Endothelial cell of umbilical vein (primary cell): ENCODE data around the gene COQ2. TPM values are rescaled to one million over a fixed set of nuclear protein-coding genes. Genes with fewer than 3 reads are reported as not detected.

ENCODE experiments used
- BruUV-seq: library from RNA; stranded (reverse); fragments of 400-500 nt; replicated peaks from 2 replicates; lab custom pipeline; 2021; lab: Mats Ljungman, UMichigan
- CTCF ChIA-PET: fragments of 300-600, 350-600 bp; sonication (Branson Sonifier 250); formaldehyde crosslinking; loops from one replicate; lab custom pipeline; 2021; ENCODE audit warnings: antibody characterized with exemption, inconsistent platforms; lab: Charles Lee
- POLR2A ChIA-PET: fragments of 300-600, 350-600 bp; sonication (Branson Sonifier 250); formaldehyde crosslinking; loops from one replicate; lab custom pipeline; 2021; ENCODE audit warnings: antibody characterized with exemption, inconsistent platforms; lab: Charles Lee
- DNase-seq: peaks from one replicate; pipeline ENCODE4 v3.0.0-alpha.2; 2011; ENCODE audit warnings: low read depth, low spot score
- FAIRE-seq: peaks from 2 replicates; lab custom pipeline; 2011; peaks lifted over from hg19 to GRCh38; lab: Jason Lieb, UNC
- H2AFZ ChIP-seq: 2 replicates; pipeline ENCODE4 v1.6.0; 2012; ENCODE audit warnings: low read depth, low read length, control low read depth, inconsistent platforms
- H3K27ac ChIP-seq: 2 replicates; pipeline ENCODE4 v1.5.1; 2011; ENCODE audit warnings: low read depth, mild to moderate bottlenecking, control low read depth, low read length, moderate library complexity; ENCODE audit not compliant: insufficient read depth
- H3K27me3 ChIP-seq, 2 experiments: 2 replicates each; pipeline versions ENCODE4 v1.6.0 to v1.6.1; 2011; ENCODE audit warnings: low read length in 2 of 2, mixed read lengths in 1 of 2; ENCODE audit not compliant: control insufficient read depth in 2 of 2, insufficient read depth in 2 of 2
- H3K36me3 ChIP-seq, 2 experiments: 2 replicates in 1 of 2; 3 replicates in 1 of 2; pipeline ENCODE4 v1.5.1; 2011; ENCODE audit warnings: low read length in 2 of 2, mild to moderate bottlenecking in 1 of 2, moderate library complexity in 1 of 2; ENCODE audit not compliant: control insufficient read depth in 2 of 2, insufficient read depth in 2 of 2; ENCODE audit errors: extremely low read depth in 1 of 2
- H3K4me1 ChIP-seq: 3 replicates; pipeline ENCODE4 v1.5.1; 2011; ENCODE audit warnings: mild to moderate bottlenecking, low read length; ENCODE audit not compliant: control insufficient read depth, insufficient read depth; ENCODE audit errors: extremely low read depth
- H3K4me2 ChIP-seq: 2 replicates; pipeline ENCODE4 v1.6.1; 2011; ENCODE audit warnings: low read length, control low read depth, mixed read lengths; ENCODE audit not compliant: insufficient read depth
- H3K4me3 ChIP-seq, 3 experiments: fragments of 200-600 bp in 1 of 3; sonication (generic), shearing (Covaris generic) in 1 of 3; replicated peaks in 1 of 3; 2 replicates each; pipeline ENCODE4 v1.5.1; 2011 to 2016; ENCODE audit warnings: control low read depth in 3 of 3, low read length in 3 of 3, mild to moderate bottlenecking in 2 of 3, inconsistent platforms in 1 of 3, low read depth in 1 of 3, moderate library complexity in 1 of 3; ENCODE audit not compliant: insufficient read depth in 1 of 3
- H3K79me2 ChIP-seq: 2 replicates; pipeline ENCODE4 v1.6.0; 2012; ENCODE audit warnings: low read length, inconsistent platforms; ENCODE audit not compliant: control insufficient read depth, insufficient read depth
- H3K9ac ChIP-seq: replicated peaks from 2 replicates; pipeline ENCODE3; 2011; ENCODE audit warnings: low read length, control low read depth; ENCODE audit not compliant: insufficient read depth; ENCODE audit errors: extremely low read depth
- H3K9me1 ChIP-seq: replicated peaks from 3 replicates; pipeline ENCODE4 v1.6.0; 2011; ENCODE audit warnings: mild to moderate bottlenecking, low read length; ENCODE audit not compliant: control insufficient read depth, insufficient read depth; ENCODE audit errors: extremely low read depth
- H3K9me3 ChIP-seq: replicated peaks from 2 replicates; pipeline ENCODE4 v1.5.1; 2012; ENCODE audit warnings: low read length, inconsistent platforms; ENCODE audit not compliant: control insufficient read depth, insufficient read depth
- H4K20me1 ChIP-seq: replicated peaks from 2 replicates; pipeline ENCODE3; 2011; ENCODE audit warnings: mild to moderate bottlenecking, low read length; ENCODE audit not compliant: control insufficient read depth, insufficient read depth; ENCODE audit errors: extremely low read depth
- EZH2 ChIP-seq: IDR thresholded peaks from 2 replicates; pipeline ENCODE4 v1.6.1; 2012; ENCODE audit warnings: borderline replicate concordance, low read depth, mild to moderate bottlenecking, moderate library complexity, low read length, inconsistent platforms; ENCODE audit not compliant: severe bottlenecking
- FOS ChIP-seq: IDR thresholded peaks from 2 replicates; pipeline ENCODE4 v1.6.1; 2011; ENCODE audit warnings: mild to moderate bottlenecking, low read length, moderate library complexity, borderline replicate concordance; ENCODE audit not compliant: insufficient read depth
- MYC ChIP-seq: IDR thresholded peaks from one replicate; pipeline ENCODE4 v1.6.1; 2011; ENCODE audit warnings: mild to moderate bottlenecking, low read depth, low read length
- POLR2A ChIP-seq: IDR thresholded peaks from 2 replicates; pipeline ENCODE4 v1.6.1; 2012; ENCODE audit warnings: low read depth, mild to moderate bottlenecking, control low read depth, low read length
- POLR2AphosphoS5 ChIP-seq: IDR thresholded peaks from 2 replicates; pipeline ENCODE4 v1.6.1; 2012; ENCODE audit warnings: low read depth, mild to moderate bottlenecking, control low read depth, low read length, moderate library complexity; ENCODE audit not compliant: insufficient read depth
- dilution Hi-C: fragments of 300-500 bp; cut with MboI; formaldehyde crosslinking; loops from one replicate; pipeline ENCODE4 v1.15.0; 2019; ENCODE audit warnings: low sequenced_read_pairs; ENCODE audit not compliant: extremely low pct_ligation_motif_present
- intact Hi-C: fragments of 100-400 bp; cut with micrococcal nuclease; formaldehyde crosslinking; loops from one replicate; pipeline ENCODE4 v1.10.0; 2022
- polyA plus RNA-seq, 4 experiments: library from polyadenylated mRNA; depleted of rRNA in 3 of 4; stranded (reverse) in 3 of 4; unstranded in 1 of 4; fragments of >200 nt; gene quantifications; 2 replicates each; pipeline versions ENCODE4 v1.2.1 to v1.2.3, GENCODE V29; 2011 to 2012; ENCODE audit warnings: missing spikeins in 1 of 4
- total RNA-seq: library from RNA; stranded (reverse); gene quantifications from 2 replicates; pipeline ENCODE4 v1.2.3, GENCODE V29; 2021
- TF ChIP-seq, protein P1 (sequence below), 2 donors: IDR thresholded peaks; 1 replicate in 1 of 2; 2 replicates in 1 of 2; pipeline ENCODE4 v1.5.1; 2011; ENCODE audit warnings: low read length in 2 of 2, mild to moderate bottlenecking in 2 of 2, moderate library complexity in 2 of 2, control low read depth in 1 of 2, inconsistent platforms in 1 of 2, low read depth in 1 of 2; ENCODE audit not compliant: insufficient read depth in 1 of 2; ENCODE audit errors: extremely low read depth in 1 of 2

COQ2 gene
- total and polyA plus RNA-seq, 2 donors (not counting 3 experiments of a cell fraction or from before 2014, with no cell fraction given), result 25.5 to 28.0 TPM

DNA sequence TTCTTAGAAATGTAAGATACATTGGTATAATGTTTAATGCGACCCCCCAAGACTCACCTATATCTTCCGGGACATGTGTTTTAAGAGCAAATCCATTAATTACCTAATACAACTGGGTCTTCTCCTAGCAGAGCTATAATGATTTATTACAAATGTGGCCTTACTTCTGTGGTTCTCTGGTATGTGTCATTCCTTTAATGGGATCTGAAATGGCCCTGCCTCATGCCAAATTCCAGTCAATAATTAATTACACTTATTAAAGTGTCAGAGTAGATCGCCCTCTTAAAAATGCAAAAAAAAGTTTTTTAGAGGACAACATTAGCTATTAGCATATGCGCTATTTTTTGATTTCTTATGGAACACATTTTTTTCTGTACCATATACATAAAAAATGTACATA lies 33.1 kb upstream of the COQ2 start:
- Histone ChIP-seq H3K4me2 (no peak overlapping the region), H3K79me2 (no peaks in the 10 kb centered on the region), H3K9ac (no peak overlapping the region), H2AFZ (no peak overlapping the region), H3K27me3 (no peaks in the 10 kb centered on the region), H4K20me1 (no peaks in the 10 kb centered on the region), H3K36me3 (no peaks in the 10 kb centered on the region), H3K4me3 (no peak overlapping the region), H3K9me1 (no peaks in the 10 kb centered on the region), H3K9me3 (no peaks in the 10 kb centered on the region), H3K27ac (no peak overlapping the region), H3K4me1 (peaks cover 12% of the 10 kb centered on the region)
- no TSS peak for BruUV-seq
- no peak for TF ChIP-seq MYC
- TF ChIP-seq, protein P1, sequence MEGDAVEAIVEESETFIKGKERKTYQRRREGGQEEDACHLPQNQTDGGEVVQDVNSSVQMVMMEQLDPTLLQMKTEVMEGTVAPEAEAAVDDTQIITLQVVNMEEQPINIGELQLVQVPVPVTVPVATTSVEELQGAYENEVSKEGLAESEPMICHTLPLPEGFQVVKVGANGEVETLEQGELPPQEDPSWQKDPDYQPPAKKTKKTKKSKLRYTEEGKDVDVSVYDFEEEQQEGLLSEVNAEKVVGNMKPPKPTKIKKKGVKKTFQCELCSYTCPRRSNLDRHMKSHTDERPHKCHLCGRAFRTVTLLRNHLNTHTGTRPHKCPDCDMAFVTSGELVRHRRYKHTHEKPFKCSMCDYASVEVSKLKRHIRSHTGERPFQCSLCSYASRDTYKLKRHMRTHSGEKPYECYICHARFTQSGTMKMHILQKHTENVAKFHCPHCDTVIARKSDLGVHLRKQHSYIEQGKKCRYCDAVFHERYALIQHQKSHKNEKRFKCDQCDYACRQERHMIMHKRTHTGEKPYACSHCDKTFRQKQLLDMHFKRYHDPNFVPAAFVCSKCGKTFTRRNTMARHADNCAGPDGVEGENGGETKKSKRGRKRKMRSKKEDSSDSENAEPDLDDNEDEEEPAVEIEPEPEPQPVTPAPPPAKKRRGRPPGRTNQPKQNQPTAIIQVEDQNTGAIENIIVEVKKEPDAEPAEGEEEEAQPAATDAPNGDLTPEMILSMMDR (IDR thresholded peaks at IDR 0.05; ENCODE audit: extremely low read depth in 1 of 2, insufficient read depth in 1 of 2, low read depth in 1 of 2, low read length in 2 of 2), result no peak
- TF ChIP-seq EZH2, result no peak
- CTCF ChIA-PET, result no interaction called here
- FAIRE-seq (no peak), DNase-seq (no peak)
- intact Hi-C loops, result no loop called here
- dilution Hi-C loops, result no loop called here
- POLR2A ChIA-PET, result no interaction called here

DNA sequence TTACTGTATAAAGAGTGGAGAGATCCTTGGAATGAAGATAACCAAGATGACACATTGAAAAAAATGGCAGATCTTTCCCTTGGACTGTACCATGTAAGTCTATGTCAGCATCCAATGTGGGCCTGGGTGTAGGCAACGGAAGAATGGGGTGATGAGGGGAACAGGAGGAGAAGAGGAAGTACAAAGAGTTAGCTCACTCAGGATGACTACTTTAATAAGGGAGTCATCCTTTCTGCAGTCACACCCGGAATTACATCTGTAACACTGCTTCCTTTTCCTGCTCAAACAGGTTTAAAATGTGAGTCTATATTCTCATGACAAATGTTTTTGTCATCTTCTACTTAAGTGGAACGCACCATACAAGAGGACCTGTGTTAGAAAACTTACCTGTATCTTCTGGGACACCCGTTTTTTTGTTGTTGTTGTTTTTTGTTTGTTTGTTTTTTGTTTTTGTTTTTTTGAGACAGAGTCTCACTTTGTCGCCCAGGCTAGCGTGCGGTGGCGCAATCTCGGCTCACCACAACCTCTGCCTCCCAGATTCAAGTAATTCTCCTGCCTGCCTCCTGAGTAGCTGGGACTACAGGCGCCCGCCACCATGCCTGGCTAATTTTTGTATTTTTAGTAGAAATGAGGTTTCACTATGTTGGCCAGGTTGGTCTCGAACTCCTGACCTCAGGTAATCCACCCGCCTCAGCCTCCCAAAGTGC lies 32.0 kb upstream of the COQ2 start:
- H3K4me2 ChIP-seq, result no peak overlapping the region
- DNase-seq (no peak), FAIRE-seq (peak; percentile 42)
- H4K20me1 ChIP-seq, result no peaks in the 10 kb centered on the region
- H3K79me2 ChIP-seq, result no peaks in the 10 kb centered on the region
- no peaks in the 10 kb centered on the region for H3K9me1 ChIP-seq
- no peaks in the 10 kb centered on the region for H3K36me3 ChIP-seq
- dilution Hi-C loops, result no loop called here
- peaks cover 7% of the 10 kb centered on the region for H3K4me1 ChIP-seq
- no peak overlapping the region for H3K9ac ChIP-seq
- intact Hi-C loops, result no loop called here
- peak overlapping the region; percentile 43 for H2AFZ ChIP-seq
- H3K27ac ChIP-seq, result no peak overlapping the region
- no peaks in the 10 kb centered on the region for H3K9me3 ChIP-seq
- ChIA-PET CTCF (interaction anchor here (2.0 kb wide), 1 partner anchor 34 kb away, joined by 5 read pairs; no protein-coding TSS in a partner anchor), POLR2A (no interaction called here)
- no peak overlapping the region for H3K4me3 ChIP-seq
- no TSS peak for BruUV-seq
- no peaks in the 10 kb centered on the region for H3K27me3 ChIP-seq
- TF ChIP-seq EZH2, result no peak
- no peak for TF ChIP-seq POLR2A
- TF ChIP-seq POLR2AphosphoS5, result no peak
- TF ChIP-seq FOS, result peak; percentile 32
